Muscle layer of colon (tissue), 2 donors: Measurements from ENCODE around the gene ZNF428.
"Not testable (repeated sequence)": the region's sequence is repeated elsewhere in the genome, so short reads cannot be mapped to it uniquely, and the experiment has no call there.

Experiments used
- H3K27ac ChIP-seq: one replicate; pipeline ENCODE4 v1.7.0; 2013; ENCODE audit warnings: low read depth, mild to moderate bottlenecking, low read length, moderate library complexity
- H3K27me3 ChIP-seq, 2 donors: one replicate each; pipeline ENCODE4 v1.7.0; 2013; ENCODE audit warnings: low read length in 2 of 2, mild to moderate bottlenecking in 2 of 2; ENCODE audit not compliant: insufficient read depth in 2 of 2, control insufficient read depth in 1 of 2
- H3K36me3 ChIP-seq: one replicate; pipeline ENCODE4 v1.7.0; 2013; ENCODE audit warnings: mild to moderate bottlenecking, low read length; ENCODE audit not compliant: insufficient read depth
- H3K4me1 ChIP-seq: one replicate; pipeline ENCODE4 v1.7.0; 2013; ENCODE audit warnings: mild to moderate bottlenecking, low read length; ENCODE audit not compliant: insufficient read depth
- H3K4me3 ChIP-seq, 2 donors: one replicate each; pipeline ENCODE4 v1.7.0; 2013; ENCODE audit warnings: low read length in 2 of 2, low read depth in 1 of 2, mild to moderate bottlenecking in 1 of 2, moderate library complexity in 1 of 2
- H3K9ac ChIP-seq: one replicate; pipeline ENCODE4 v1.7.0; 2013; ENCODE audit warnings: low read length
- H3K9me3 ChIP-seq: one replicate; pipeline ENCODE4 v1.7.0; 2013; ENCODE audit warnings: mild to moderate bottlenecking, low read length
- donor health status: abdominal sarcoma.
- donor health status: Adenocarcinoma of cecum.

The ZNF428 gene

GRCh38 chr19:43610493-43610892 is 8.9 kb downstream of the ZNF428 start:
- Histone ChIP-seq H3K4me1 (no peaks in the 10 kb centered on the region), H3K9me3 (no peaks in the 10 kb centered on the region), H3K27ac (no peak overlapping the region), H3K36me3 (peaks cover 43% of the 10 kb centered on the region), H3K4me3 (no peak overlapping the region), H3K27me3 (no peaks in the 10 kb centered on the region), H3K9ac (no peak overlapping the region)

GRCh38 chr19:43609872-43610271 is 9.6 kb downstream of the ZNF428 start:
- H3K27me3 ChIP-seq = no peaks in the 10 kb centered on the region
- H3K4me1 ChIP-seq = no peaks in the 10 kb centered on the region
- H3K27ac ChIP-seq = no peak overlapping the region
- no peaks in the 10 kb centered on the region for H3K9me3 ChIP-seq
- no peak overlapping the region for H3K4me3 ChIP-seq
- H3K36me3 ChIP-seq = peaks cover 43% of the 10 kb centered on the region
- H3K9ac ChIP-seq = no peak overlapping the region

GRCh38 chr19:43607238-43608205 is 11.9 kb downstream of the ZNF428 start:
- H3K36me3 ChIP-seq = peaks cover 29% of the 10 kb centered on the region
- H3K27me3 ChIP-seq = no peaks in the 10 kb centered on the region
- H3K9ac ChIP-seq = no peak overlapping the region
- no peak overlapping the region for H3K4me3 ChIP-seq
- H3K4me1 ChIP-seq = no peaks in the 10 kb centered on the region
- H3K9me3 ChIP-seq = no peaks in the 10 kb centered on the region
- no peak overlapping the region for H3K27ac ChIP-seq

- Histone ChIP-seq H3K27ac (no peak overlapping the region), H3K9me3 (no peaks in the 10 kb centered on the region), H3K4me1 (no peaks in the 10 kb centered on the region), H3K4me3 (no peak overlapping the region), H3K9ac (no peak overlapping the region), H3K27me3 (no peaks in the 10 kb centered on the region), H3K36me3 (peaks cover 22% of the 10 kb centered on the region)
Measured at GRCh38 chr19:43606569-43607229, 12.7 kb downstream of the ZNF428 start.

- no peaks in the 10 kb centered on the region for H3K27me3 ChIP-seq
- H3K9ac ChIP-seq = no peak overlapping the region
- H3K4me3 ChIP-seq = no peak overlapping the region
- H3K36me3 ChIP-seq = peaks cover 24% of the 10 kb centered on the region
- H3K9me3 ChIP-seq = no peaks in the 10 kb centered on the region
- H3K4me1 ChIP-seq = no peaks in the 10 kb centered on the region
- no peak overlapping the region for H3K27ac ChIP-seq
Measured at GRCh38 chr19:43605875-43606568, 13.4 kb downstream of the ZNF428 start.

- not testable (repeated sequence) for H3K27me3 ChIP-seq, H3K9ac ChIP-seq, H3K27ac ChIP-seq, H3K4me3 ChIP-seq, H3K9me3 ChIP-seq
- H3K4me1 ChIP-seq = peaks cover 16% of the 10 kb centered on the region
- H3K36me3 ChIP-seq = peaks cover 13% of the 10 kb centered on the region
Measured at GRCh38 chr19:43600326-43600725, 19.1 kb downstream of the ZNF428 start.

- Histone ChIP-seq H3K4me1 (peaks cover 17% of the 10 kb centered on the region), H3K27ac (no peak overlapping the region), H3K4me3 (no peak overlapping the region), H3K27me3 (no peaks in the 10 kb centered on the region), H3K9me3 (no peaks in the 10 kb centered on the region), H3K9ac (no peak overlapping the region), H3K36me3 (peaks cover 13% of the 10 kb centered on the region)
Measured at GRCh38 chr19:43599635-43600295, 19.7 kb downstream of the ZNF428 start.

- Histone ChIP-seq H3K9me3 (no peaks in the 10 kb centered on the region), H3K36me3 (peaks cover 20% of the 10 kb centered on the region), H3K4me1 (peaks cover 28% of the 10 kb centered on the region), H3K27me3 (no peaks in the 10 kb centered on the region), H3K9ac (no peak overlapping the region), H3K27ac (no peak overlapping the region), H3K4me3 (no peak overlapping the region)
Measured at GRCh38 chr19:43598445-43599240, 20.8 kb downstream of the ZNF428 start.

- peaks cover 33% of the 10 kb centered on the region for H3K4me1 ChIP-seq
- H3K36me3 ChIP-seq = peaks cover 27% of the 10 kb centered on the region
- H3K9me3 ChIP-seq = no peaks in the 10 kb centered on the region
- H3K4me3 ChIP-seq = no peak overlapping the region
- H3K27me3 ChIP-seq = no peaks in the 10 kb centered on the region
- H3K27ac ChIP-seq = no peak overlapping the region
- H3K9ac ChIP-seq = no peak overlapping the region
Measured at GRCh38 chr19:43597876-43598275, 21.6 kb downstream of the ZNF428 start.

- H3K4me3 ChIP-seq = peak overlapping the region; percentile 75 to 80
- peak overlapping the region; percentile 62 for H3K9ac ChIP-seq
- H3K36me3 ChIP-seq = peaks cover 33% of the 10 kb centered on the region
- peak overlapping the region; percentile 98 for H3K27ac ChIP-seq
- peaks cover 33% of the 10 kb centered on the region for H3K4me1 ChIP-seq
- H3K9me3 ChIP-seq = no peaks in the 10 kb centered on the region
- no peaks in the 10 kb centered on the region for H3K27me3 ChIP-seq
Measured at GRCh38 chr19:43596842-43597461, 22.5 kb downstream of the ZNF428 start.
